Erythroblast (primary cell): ENCODE results near the gene FCRLB.
A peak's percentile ranks its signal among the peaks of the same experiment; 100 is the strongest.
"Not testable (repeated sequence)": the region's sequence is repeated elsewhere in the genome, so short reads cannot be mapped to it uniquely, and the experiment has no call there.

ENCODE experiments used
- DNase-seq, 2 experiments: peaks; one replicate each; lab custom pipeline; 2025; lab: John Stamatoyannopoulos, UW
- GATA1 ChIP-seq: IDR thresholded peaks from 2 replicates; pipeline ENCODE4 v1.6.1; 2011; ENCODE audit warnings: low read depth, mild to moderate bottlenecking, control low read depth, low read length, moderate library complexity
- POLR2A ChIP-seq: IDR thresholded peaks from 2 replicates; pipeline ENCODE4 v1.6.1; 2011; ENCODE audit warnings: mild to moderate bottlenecking, low read length

The FCRLB gene, protein sequence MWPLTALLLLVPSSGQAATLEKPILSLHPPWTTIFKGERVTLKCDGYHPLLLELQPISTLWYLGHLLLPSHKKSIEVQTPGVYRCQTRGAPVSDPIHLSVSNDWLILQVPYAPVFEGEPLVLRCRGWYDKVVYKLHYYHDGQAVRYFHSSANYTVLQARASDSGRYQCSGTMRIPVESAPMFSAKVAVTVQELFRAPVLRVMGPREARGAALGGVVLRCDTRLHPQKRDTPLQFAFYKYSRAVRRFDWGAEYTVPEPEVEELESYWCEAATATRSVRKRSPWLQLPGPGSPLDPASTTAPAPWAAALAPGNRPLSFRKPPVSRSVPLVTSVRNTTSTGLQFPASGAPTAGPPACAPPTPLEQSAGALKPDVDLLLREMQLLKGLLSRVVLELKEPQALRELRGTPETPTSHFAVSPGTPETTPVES

DNA sequence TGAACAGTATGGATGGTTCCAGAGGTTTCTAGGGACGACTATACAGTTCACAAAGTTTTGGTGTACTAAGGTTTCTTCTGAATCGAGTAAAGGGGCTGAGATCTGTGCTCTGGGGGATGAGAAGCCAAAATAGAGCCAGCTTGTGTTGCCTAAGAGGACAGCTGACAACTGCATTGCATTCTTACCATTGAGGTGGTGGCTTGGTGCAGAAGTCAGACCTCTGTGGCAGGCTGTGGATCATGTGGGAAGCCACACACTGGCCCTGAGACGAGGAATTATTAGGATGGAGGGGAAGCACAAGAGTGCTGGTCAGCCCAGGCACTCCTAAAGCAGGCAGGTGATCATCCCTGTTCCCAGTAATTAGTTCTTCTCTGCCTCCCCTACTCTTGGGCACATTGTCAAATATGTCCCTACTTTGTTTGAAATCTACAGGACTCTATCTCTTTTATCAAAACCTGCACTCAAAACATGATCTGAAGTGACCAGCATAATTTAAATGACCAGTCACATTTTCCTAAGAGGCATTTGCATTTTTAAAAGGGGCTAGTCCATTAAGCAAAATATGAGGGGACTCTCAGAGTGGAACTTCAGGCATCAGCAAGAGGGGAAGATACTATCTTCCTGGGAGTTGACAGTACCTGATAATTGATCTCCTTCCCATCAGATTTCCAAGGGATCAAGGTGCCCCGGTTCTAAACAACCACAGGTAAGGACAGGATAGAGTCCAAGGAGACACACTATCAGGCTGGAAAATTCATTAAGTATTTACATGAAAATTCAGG lies at the start of gene FCRLB:
FCRLB (plus strand) TSS at position 589 of the 782 bp plus-strand sequence. CDS start 1,129 bp downstream, outside the sequence.
- no peak for TF ChIP-seq GATA1
- no peak for TF ChIP-seq POLR2A
- peak; percentile 44 to 49 for DNase-seq

DNA sequence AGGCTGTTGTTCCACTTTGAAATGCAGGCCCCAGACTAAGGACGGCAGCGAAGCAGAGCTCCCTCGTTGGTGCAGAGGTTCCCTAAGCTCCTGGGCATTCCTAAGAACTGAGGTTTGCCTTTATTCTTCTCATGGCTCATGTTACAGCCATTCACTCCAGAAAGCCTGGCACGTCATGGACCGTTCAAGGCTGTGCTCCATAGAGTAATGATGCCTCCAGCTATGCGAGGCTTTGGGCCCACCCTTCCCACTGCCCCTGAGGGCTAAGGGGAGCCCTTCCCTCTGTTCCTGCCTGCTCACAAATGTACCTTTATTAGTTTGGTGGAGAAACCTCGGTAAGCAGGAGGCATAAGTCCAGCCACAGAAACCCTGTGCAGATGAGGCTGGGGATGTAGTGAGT lies 47.9 kb upstream of the FCRLB start:
- not testable (repeated sequence) for DNase-seq

DNA sequence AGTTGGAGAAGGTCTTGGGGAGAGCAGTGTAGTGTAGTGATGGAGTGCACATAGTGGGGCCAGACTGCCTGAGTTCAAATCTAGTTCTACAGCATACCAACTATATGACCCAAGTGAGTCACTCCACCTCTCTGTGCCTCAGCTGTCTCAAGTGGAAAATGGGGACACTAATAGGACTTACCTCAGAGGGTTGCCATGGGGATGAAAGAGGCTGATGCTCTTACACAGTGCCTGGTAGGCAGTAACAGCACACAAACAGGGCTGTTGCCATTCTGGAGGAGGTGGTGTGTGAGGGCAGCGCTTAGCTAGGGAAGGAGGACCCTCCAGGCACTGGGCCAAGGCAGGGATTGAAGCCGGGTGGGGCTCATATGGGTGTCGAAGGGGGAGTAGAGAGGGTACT lies 46.9 kb upstream of the FCRLB start:
- DNase-seq: not testable (repeated sequence)

DNA sequence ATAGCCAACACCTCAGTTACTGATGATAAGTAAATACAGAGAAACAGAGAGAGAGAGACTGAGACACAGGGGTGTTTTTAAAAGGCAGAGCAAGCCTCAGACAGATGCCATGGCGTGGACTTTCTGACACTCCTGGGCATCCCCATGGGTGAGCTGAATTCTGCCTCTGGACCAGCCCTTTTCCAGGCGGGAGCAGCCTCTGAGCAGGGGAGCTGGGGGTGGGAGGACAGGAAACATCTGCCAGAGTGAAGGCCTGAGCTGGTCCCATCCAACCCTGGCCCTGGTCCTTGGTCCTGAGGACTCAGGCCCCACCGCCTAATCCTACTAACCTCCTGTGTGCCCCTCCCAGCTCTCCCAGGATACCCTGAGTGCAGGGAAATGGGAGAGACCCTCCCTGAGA lies 46.4 kb upstream of the FCRLB start:
- not testable (repeated sequence) for DNase-seq

DNA sequence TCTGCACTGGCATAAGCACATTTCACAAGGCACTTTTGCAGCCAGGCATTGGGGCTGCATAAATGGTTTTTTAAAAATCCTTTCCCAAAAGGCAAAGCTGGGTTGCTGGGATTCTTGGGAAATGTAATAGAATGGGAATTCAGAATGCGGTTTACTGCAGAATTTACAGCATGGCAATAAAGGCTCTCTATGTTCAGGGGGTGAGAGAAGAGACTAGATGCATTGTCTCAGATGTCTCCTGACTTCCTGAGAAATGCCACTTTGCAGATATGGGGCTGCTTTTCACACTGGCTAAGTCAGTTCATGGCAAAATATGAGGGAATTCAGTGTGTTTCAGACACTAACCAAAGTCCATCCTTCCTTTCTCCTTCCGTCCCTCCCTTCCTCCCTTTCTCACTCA lies 44.9 kb upstream of the FCRLB start:
- TF ChIP-seq GATA1: no peak
- no peak for TF ChIP-seq POLR2A
- DNase-seq: no peak

DNA sequence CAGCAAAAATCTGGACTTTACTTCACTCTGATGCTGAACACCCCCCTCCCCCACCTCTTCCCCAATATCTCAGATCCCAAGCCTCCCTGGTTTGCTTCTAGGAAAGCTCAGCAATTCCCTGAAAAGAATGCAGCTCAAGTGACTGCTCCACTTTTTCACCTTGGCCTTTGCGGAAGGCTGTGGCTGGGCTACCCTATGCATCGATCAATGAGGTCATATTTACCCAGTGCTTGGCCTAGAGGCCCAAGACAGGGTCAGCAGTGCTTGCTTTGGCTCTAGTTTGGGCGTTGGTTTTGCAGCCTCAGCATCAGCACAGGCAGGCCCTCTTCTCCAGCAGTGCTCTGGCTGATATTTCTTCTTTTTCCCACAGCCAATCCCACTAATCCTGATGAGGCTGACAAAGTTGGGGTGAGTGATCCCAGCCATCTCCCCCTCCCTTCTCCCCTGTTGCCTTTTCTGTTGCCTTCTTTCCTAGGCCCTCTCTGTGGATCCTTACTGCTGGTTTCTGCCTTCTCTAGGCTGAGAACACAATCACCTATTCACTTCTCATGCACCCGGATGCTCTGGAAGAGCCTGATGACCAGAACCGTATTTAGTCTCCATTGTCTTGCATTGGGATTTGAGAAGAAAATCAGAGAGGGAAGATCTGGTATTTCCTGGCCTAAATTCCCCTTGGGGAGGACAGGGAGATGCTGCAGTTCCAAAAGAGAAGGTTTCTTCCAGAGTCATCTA lies 44.2 kb upstream of the FCRLB start:
- DNase-seq: no peak
- TF ChIP-seq GATA1 (no peak), POLR2A (no peak)

DNA sequence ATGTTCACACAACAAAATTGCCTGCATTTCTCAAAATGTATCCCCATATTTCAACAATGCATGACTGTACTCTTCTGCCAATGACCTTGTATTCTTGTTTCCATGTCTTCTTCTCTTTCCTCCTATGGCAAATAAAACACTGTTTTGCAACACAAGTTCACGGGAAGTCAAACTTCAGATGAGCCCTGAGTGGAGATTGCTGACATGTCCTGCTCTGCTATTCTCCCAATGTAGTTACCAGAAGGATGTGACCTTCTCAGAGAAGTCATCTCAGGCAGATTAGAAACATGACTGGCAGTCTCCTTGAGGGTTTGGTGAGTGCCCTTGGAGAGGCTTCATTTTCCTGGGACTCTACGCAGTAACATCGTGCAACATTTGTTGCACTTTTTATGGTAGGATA lies 42.8 kb upstream of the FCRLB start:
- no peak for TF ChIP-seq POLR2A
- TF ChIP-seq GATA1: no peak
- DNase-seq: no peak

DNA sequence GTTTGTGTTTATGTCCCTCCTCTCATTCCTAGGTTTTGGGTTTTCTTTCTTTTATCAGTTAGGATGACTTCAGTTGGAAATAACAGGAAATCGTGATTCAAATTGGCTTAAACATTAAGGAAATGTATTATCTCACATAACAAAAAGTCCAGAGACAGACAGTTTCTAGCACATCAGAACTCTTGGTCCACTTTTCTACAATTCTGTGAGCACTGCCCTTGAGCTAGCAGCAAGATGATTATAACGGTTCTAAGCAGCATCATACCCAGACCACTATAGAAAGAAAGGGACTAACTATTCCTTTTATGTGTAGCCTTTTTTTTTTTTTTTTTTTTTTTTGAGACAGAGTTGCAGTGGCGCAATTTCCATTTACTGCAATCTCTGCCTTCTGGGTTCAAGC lies 39.5 kb upstream of the FCRLB start:
- TF ChIP-seq POLR2A (no peak), GATA1 (no peak)

DNA sequence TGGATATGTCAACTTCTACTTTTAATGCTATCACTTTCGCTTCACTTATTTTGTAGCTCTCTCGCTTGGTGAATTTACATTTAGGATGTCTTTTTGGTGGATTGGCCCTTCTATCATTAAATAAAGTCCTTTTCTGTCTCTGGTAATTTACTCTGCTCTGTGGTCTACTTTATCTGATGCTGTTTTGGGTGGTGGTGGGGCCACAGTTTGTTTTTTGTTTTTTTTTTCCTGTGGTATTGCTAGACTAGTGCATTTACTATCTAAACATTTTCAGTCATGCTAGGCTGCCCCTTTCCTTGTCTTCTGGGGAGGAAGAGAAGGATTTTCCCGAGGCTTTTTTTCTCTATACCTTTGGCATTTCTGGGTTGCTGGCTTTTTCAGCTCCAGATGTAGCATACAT lies 32.4 kb upstream of the FCRLB start:
- DNase-seq: no peak
- no peak for TF ChIP-seq POLR2A
- TF ChIP-seq GATA1: no peak

More for the DNA sequence above, 39.5 kb upstream of the FCRLB start:
- no peak for DNase-seq

DNA sequence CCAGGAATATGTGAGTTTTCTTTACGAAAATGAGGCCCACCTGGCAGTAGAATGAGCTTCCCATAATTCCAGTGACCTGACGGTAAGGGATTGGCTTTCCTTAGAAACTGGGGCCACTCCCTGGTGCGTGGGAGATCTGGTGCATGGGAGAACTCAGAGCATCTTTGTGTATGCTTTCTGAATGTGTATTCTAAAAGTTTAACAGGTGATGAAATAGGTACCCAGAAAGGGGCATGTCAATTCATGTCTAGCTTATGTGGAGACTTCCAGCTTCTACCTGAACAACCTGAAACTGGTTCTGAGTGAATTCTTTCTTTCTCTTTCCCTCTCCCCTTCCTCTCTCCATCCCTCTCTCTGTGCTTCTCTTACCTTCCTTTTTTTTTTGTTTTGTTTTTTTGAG lies 29.5 kb upstream of the FCRLB start:
- no peak for DNase-seq
- no peak for TF ChIP-seq POLR2A
- TF ChIP-seq GATA1: no peak

DNA sequence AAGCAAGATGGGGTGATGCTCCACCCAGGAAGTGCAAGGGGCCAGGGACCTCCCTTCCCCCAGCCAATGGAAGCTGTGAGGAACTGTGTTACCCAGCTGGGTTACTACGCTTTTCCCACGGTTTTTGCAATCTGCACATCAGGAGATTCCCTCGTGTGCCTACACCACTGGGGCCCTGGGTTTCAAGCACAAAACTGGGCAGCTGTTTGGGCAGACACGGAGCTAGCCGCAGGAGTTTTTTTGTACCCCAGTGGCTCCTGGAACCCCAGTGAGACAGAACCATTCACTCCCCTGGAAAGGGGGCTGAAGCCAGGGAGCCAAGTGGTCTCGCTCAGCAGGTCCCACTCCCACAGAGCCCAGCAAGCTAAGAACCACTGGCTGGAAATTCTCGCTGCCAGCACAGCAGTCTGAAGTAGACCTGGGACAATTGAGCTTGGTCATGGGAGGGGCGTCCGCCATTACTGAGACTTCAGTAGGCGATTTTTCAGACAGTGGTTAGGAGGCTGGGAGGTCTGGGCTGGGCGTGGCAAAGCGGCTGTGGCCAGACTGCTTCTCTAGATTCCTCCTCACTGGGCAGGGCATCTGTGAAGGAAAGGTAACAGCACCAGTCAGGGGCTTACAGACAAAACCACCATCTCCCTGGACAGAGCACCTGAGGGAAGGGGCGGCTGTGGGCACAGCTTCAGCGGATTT lies 28.2 kb upstream of the FCRLB start:
- DNase-seq: not testable (repeated sequence)

DNA sequence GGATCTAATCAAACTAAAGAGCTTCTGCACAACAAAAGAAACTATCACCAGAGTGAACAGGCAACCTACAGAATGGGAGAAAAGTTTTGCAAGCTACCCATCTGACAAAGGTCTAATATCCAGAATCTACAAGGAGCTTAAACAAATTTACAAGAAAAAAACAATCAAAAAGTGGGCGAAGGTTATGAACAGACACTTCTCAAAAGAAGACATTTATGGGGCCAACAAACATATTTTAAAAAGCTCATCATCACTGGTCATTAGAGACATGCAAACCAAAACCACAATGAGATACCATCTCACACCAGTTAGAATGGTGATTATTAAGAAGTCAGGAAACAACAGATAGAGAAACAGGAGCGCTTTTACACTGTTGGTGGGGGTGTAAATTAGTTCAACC lies 23.0 kb upstream of the FCRLB start:
- DNase-seq: not testable (repeated sequence)

DNA sequence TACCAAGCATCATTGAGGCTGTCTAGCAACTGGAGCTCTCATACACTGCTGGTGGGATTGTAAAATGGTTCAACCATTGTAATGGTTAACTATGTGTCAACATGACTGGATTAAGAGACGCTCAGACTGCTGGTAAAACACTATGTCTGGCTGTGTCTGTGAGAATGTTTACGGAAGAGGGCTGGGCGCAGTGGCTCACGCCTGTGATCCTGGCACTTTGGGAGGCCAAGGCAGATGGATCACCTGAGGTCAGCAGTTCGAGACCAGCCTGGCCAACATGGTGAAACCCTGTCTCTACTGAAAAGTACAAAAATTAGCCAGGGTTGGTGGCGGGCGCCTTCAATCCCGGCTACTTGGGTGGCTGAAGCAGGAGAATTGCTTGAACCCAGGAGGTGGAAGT lies 19.1 kb upstream of the FCRLB start:
- TF ChIP-seq GATA1 (no peak), POLR2A (no peak)

DNA sequence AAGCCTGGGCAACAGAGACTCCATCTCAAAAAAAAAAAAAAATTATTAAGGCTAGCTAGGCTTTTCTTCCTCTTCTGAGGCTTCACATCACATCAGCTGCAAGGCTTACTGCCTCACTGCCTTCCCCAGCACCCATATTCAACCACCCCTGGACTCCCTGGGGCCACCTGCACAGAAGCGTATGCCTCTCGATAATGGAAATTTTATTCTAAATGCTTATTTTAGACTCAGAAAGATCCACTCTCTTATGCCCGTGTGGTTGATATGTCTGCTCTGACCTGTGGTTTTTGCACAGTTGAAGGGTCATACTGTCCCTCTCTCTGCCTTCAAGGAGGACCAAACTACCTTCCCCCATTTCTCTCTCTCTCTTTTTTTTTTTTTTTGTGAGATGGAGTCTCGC lies 15.8 kb upstream of the FCRLB start:
- no peak for TF ChIP-seq GATA1
- no peak for TF ChIP-seq POLR2A
- no peak for DNase-seq

More for the DNA sequence above, 19.1 kb upstream of the FCRLB start:
- no peak for DNase-seq
